Sigmoid colon (tissue), 4 donors: ENCODE results near the gene ATP5F1A.
"Not testable (repeated sequence)": the region's sequence is repeated elsewhere in the genome, so short reads cannot be mapped to it uniquely, and the experiment has no call there.

Experiments
- CTCF ChIP-seq, 4 experiments: fragments of 450-650 bp in 3 of 4; fragments of 200-600 bp in 1 of 4; IDR thresholded peaks; one replicate each; pipeline ENCODE4 v1.5.1; 2016 to 2019; ENCODE audit warnings: antibody characterized with exemption in 4 of 4, mild to moderate bottlenecking in 3 of 4, moderate library complexity in 2 of 4
- POLR2AphosphoS5 ChIP-seq, 4 donors: sonication (generic); formaldehyde crosslinking; IDR thresholded peaks; one replicate each; pipeline ENCODE4 v1.6.1; 2017; ENCODE audit warnings: antibody characterized with exemption in 4 of 4

GRCh38 chr18:46088501-46088900 lies 9.6 kb downstream of the ATP5F1A start:
- TF ChIP-seq POLR2AphosphoS5, CTCF (IDR thresholded peaks at IDR 0.05): not testable (repeated sequence)
